HCT116 (cell line): ENCODE results near the gene PDZRN4. TPM values are rescaled to one million over a fixed set of nuclear protein-coding genes. Genes with fewer than 3 reads are reported as not detected.

Experiments used
- ATAC-seq: fragments of 200-7000 bp; cut with Tn5 transposase; 2 replicates; pipeline ENCODE4 v1.9.1; 2020; ENCODE audit warnings: mild to moderate bottlenecking, moderate library complexity
- BruUV-seq: library from RNA; stranded (reverse); fragments of 400-500 nt; replicated peaks from 2 replicates; lab custom pipeline; 2021; lab: Mats Ljungman, UMichigan
- CTCF ChIA-PET: fragments of 300-600 bp; sonication (Branson Sonifier 250); formaldehyde crosslinking; loops from one replicate; lab custom pipeline; 2021; ENCODE audit warnings: antibody characterized with exemption; lab: Charles Lee
- POLR2A ChIA-PET: fragments of 300-600, 350-600 bp; sonication (Branson Sonifier 250); formaldehyde crosslinking; loops from one replicate; lab custom pipeline; 2021; ENCODE audit warnings: antibody characterized with exemption; lab: Charles Lee
- RAD21 ChIA-PET, 2 experiments: fragments of 300-600 bp; sonication (Branson Sonifier 250); formaldehyde crosslinking; loops; one replicate each; lab custom pipeline; 2023; ENCODE audit warnings: low total read pairs in 2 of 2; ENCODE audit not compliant: uncharacterized antibody in 2 of 2, unreplicated experiment in 2 of 2, low non-redundant PET in 1 of 2; lab: Charles Lee
- DNase-seq: peaks from one replicate; pipeline ENCODE4 v3.0.0-alpha.2; 2010; ENCODE audit warnings: low read depth, low spot score
- H2AFZ ChIP-seq: fragments of 200-600 bp; shearing (Covaris generic), sonication (generic); 2 replicates; pipeline ENCODE4 v1.6.1; 2017; ENCODE audit warnings: low read depth, mixed run types, mixed read lengths, antibody characterized with exemption, low read length; ENCODE audit not compliant: poor library complexity, severe bottlenecking
- H3K27ac ChIP-seq: 2 replicates; pipeline ENCODE4 v1.5.1; 2012; ENCODE audit warnings: low read depth, low read length
- H3K27me3 ChIP-seq: fragments of 200-600 bp; sonication (generic); 2 replicates; pipeline ENCODE4 v1.6.1; 2016; ENCODE audit warnings: mixed run types, low read length, mixed read lengths; ENCODE audit not compliant: insufficient read depth
- H3K36me3 ChIP-seq, 2 experiments: fragments of 200-500 bp in 1 of 2; fragments of 200-600 bp in 1 of 2; sonication (Bioruptor generic) in 1 of 2; sonication (generic) in 1 of 2; 2 replicates each; pipeline versions ENCODE4 v1.5.1 to v1.6.1; 2014 to 2016; ENCODE audit warnings: low read length in 2 of 2, inconsistent platforms in 1 of 2, mixed read lengths in 1 of 2, mixed run types in 1 of 2; ENCODE audit not compliant: insufficient read depth in 2 of 2, control insufficient read depth in 1 of 2
- H3K4me1 ChIP-seq, 2 experiments: fragments of 200-600 bp in 1 of 2; sonication (generic) in 1 of 2; 2 replicates each; pipeline versions ENCODE4 v1.5.1 to v1.6.1; 2012 to 2017; ENCODE audit warnings: low read length in 2 of 2, inconsistent platforms in 1 of 2, mild to moderate bottlenecking in 1 of 2, mixed read lengths in 1 of 2, mixed run types in 1 of 2, moderate library complexity in 1 of 2; ENCODE audit not compliant: insufficient read depth in 2 of 2, control insufficient read depth in 1 of 2
- H3K4me2 ChIP-seq: fragments of 200-600 bp; sonication (generic); 2 replicates; pipeline ENCODE4 v1.6.1; 2017; ENCODE audit warnings: mixed run types, low read length, mixed read lengths
- H3K4me3 ChIP-seq, 2 experiments: fragments of 200-600 bp in 1 of 2; sonication (generic) in 1 of 2; replicated peaks in 1 of 2; 2 replicates each; pipeline ENCODE4 v1.5.1; 2011 to 2016; ENCODE audit warnings: low read length in 2 of 2, control low read depth in 1 of 2, low read depth in 1 of 2, mild to moderate bottlenecking in 1 of 2, mixed read lengths in 1 of 2, mixed run types in 1 of 2
- H3K79me2 ChIP-seq: fragments of 200-600 bp; sonication (generic); 2 replicates; pipeline ENCODE4 v1.6.1; 2017; ENCODE audit warnings: mild to moderate bottlenecking, mixed run types, low read length, moderate library complexity, mixed read lengths; ENCODE audit not compliant: insufficient read depth
- H3K9ac ChIP-seq: fragments of 200-600 bp; sonication (generic); 2 replicates; pipeline ENCODE4 v1.6.1; 2016; ENCODE audit warnings: low read length, mixed read lengths
- H3K9me2 ChIP-seq: fragments of 200-600 bp; sonication (generic), shearing (Covaris generic); 2 replicates; pipeline ENCODE4 v1.6.1; 2017; ENCODE audit warnings: mixed run types, mild to moderate bottlenecking, moderate library complexity; ENCODE audit not compliant: insufficient read depth
- H3K9me3 ChIP-seq, 2 experiments: fragments of 200-500 bp in 1 of 2; fragments of 200-600 bp in 1 of 2; sonication (Bioruptor generic) in 1 of 2; sonication (generic) in 1 of 2; 2 replicates each; pipeline ENCODE4 v1.6.1; 2014 to 2017; ENCODE audit warnings: low read length in 2 of 2, mixed read lengths in 2 of 2, inconsistent platforms in 1 of 2, low read depth in 1 of 2, mild to moderate bottlenecking in 1 of 2, mixed run types in 1 of 2, moderate library complexity in 1 of 2; ENCODE audit not compliant: control insufficient read depth in 1 of 2, insufficient read depth in 1 of 2
- H4K20me1 ChIP-seq: fragments of 200-600 bp; sonication (generic), shearing (Covaris generic); 2 replicates; pipeline ENCODE4 v1.6.1; 2017; ENCODE audit warnings: mixed run types, mild to moderate bottlenecking, moderate library complexity; ENCODE audit not compliant: insufficient read depth
- CBX3 ChIP-seq: IDR thresholded peaks from 2 replicates; pipeline ENCODE4 v1.6.1; 2012; ENCODE audit warnings: low read depth
- POLR2A ChIP-seq: IDR thresholded peaks from 2 replicates; pipeline ENCODE4 v1.7.0; 2011; ENCODE audit warnings: borderline replicate concordance; ENCODE audit not compliant: insufficient read depth, insufficient read length; ENCODE audit errors: extremely low read depth
- SIN3A ChIP-seq: IDR thresholded peaks from 2 replicates; pipeline ENCODE4 v1.6.1; 2012; ENCODE audit warnings: low read depth
- SRF ChIP-seq: IDR thresholded peaks from 2 replicates; pipeline ENCODE4 v1.6.1; 2012; ENCODE audit warnings: low read depth
- TCF7L2 ChIP-seq: IDR thresholded peaks from 2 replicates; pipeline ENCODE4 v1.7.0; 2011; ENCODE audit warnings: borderline replicate concordance, inconsistent platforms; ENCODE audit not compliant: insufficient read depth, insufficient read length; ENCODE audit errors: extremely low read depth
- intact Hi-C: fragments of 100-400 bp; cut with micrococcal nuclease; formaldehyde crosslinking; loops from 2 replicates; pipeline ENCODE4 v1.10.0; 2022
- total RNA-seq: library from RNA; stranded (reverse); gene quantifications from one replicate; pipeline ENCODE4 v1.2.1, GENCODE V29; 2021; ENCODE audit not compliant: unreplicated experiment

Gene PDZRN4
- total RNA-seq, 1 experiment from 2014 or later, result not detected

GRCh38 chr12:41344776-41345470 lies 156.8 kb downstream of the PDZRN4 start:
- ChIA-PET POLR2A (no interaction called here), CTCF (no interaction called here), RAD21 (no interaction called here)
- no TSS peak for BruUV-seq
- no peaks in the 10 kb centered on the region for H3K36me3 ChIP-seq
- no peaks in the 10 kb centered on the region for H3K4me1 ChIP-seq
- no peaks in the 10 kb centered on the region for H3K79me2 ChIP-seq
- intact Hi-C loops, result no loop called here
- no peak overlapping the region for H3K4me2 ChIP-seq
- no peak for ATAC-seq
- no peak overlapping the region for H3K9ac ChIP-seq
- DNase-seq, result no peak
- no peak for TF ChIP-seq CBX3
- no peaks in the 10 kb centered on the region for H3K9me2 ChIP-seq
- H3K27ac ChIP-seq, result no peak overlapping the region
- H3K9me3 ChIP-seq, result no peaks in the 10 kb centered on the region
- H3K4me3 ChIP-seq, result no peak overlapping the region
- H4K20me1 ChIP-seq, result no peaks in the 10 kb centered on the region
- no peaks in the 10 kb centered on the region for H3K27me3 ChIP-seq
- H2AFZ ChIP-seq, result no peak overlapping the region

GRCh38 chr12:41348198-41348597 lies 160.1 kb downstream of the PDZRN4 start:
- ChIA-PET CTCF (no interaction called here), RAD21 (no interaction called here), POLR2A (no interaction called here)
- BruUV-seq, result no TSS peak
- no peaks in the 10 kb centered on the region for H4K20me1 ChIP-seq
- no peak for TF ChIP-seq SRF
- TF ChIP-seq SIN3A, result no peak
- no peak for TF ChIP-seq POLR2A
- no peak for TF ChIP-seq TCF7L2
- no peaks in the 10 kb centered on the region for H3K27me3 ChIP-seq
- intact Hi-C loops, result no loop called here
- no peak overlapping the region for H3K9ac ChIP-seq
- H2AFZ ChIP-seq, result no peak overlapping the region
- no peak overlapping the region for H3K4me2 ChIP-seq
- H3K36me3 ChIP-seq, result no peaks in the 10 kb centered on the region
- no peaks in the 10 kb centered on the region for H3K79me2 ChIP-seq
- ATAC-seq (no peak), DNase-seq (no peak)
- H3K4me1 ChIP-seq, result no peaks in the 10 kb centered on the region
- H3K9me2 ChIP-seq, result no peaks in the 10 kb centered on the region
- H3K9me3 ChIP-seq, result peaks cover 0 to 3% of the 10 kb centered on the region in 2 experiments; a peak in 1 of 4 replicates
- H3K27ac ChIP-seq, result no peak overlapping the region
- H3K4me3 ChIP-seq, result no peak overlapping the region
